Measurements from ENCODE around the gene ALMS1.
"Not testable (repeated sequence)": the region's sequence is repeated elsewhere in the genome, so short reads cannot be mapped to it uniquely, and the experiment has no call there.

DNA sequence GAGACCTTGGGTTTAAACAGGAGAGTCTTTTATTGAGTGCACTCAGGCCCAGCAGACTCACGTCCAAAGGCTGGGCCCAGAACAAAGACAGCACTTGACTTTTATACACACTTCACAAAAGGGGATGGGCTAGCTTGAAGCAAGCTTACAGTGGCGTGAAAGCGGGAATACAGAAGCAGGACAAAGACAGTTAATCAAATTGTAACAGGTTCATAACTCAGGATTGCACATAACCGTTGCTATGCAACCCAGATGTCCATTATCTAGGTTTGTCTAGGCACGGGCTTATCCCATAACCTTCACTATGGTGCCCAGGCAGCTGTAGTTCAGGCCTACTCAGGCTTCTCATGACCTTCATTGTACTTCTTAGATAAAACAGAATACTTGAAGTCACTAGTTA is 175.2 kb downstream of the ALMS1 start:
- TF ChIP-seq, protein P1, sequence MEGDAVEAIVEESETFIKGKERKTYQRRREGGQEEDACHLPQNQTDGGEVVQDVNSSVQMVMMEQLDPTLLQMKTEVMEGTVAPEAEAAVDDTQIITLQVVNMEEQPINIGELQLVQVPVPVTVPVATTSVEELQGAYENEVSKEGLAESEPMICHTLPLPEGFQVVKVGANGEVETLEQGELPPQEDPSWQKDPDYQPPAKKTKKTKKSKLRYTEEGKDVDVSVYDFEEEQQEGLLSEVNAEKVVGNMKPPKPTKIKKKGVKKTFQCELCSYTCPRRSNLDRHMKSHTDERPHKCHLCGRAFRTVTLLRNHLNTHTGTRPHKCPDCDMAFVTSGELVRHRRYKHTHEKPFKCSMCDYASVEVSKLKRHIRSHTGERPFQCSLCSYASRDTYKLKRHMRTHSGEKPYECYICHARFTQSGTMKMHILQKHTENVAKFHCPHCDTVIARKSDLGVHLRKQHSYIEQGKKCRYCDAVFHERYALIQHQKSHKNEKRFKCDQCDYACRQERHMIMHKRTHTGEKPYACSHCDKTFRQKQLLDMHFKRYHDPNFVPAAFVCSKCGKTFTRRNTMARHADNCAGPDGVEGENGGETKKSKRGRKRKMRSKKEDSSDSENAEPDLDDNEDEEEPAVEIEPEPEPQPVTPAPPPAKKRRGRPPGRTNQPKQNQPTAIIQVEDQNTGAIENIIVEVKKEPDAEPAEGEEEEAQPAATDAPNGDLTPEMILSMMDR (conservative IDR thresholded peaks at IDR 0.05 in 1 of 2, IDR thresholded peaks at IDR 0.05 in 1 of 2; ENCODE audit: extremely low read depth in 1 of 2, insufficient read depth in 1 of 2, low read depth in 1 of 2, low read length in 2 of 2): not testable (repeated sequence)
- TF ChIP-seq EZH2 (IDR thresholded peaks at IDR 0.05; ENCODE audit: borderline replicate concordance, low read length): not testable (repeated sequence)
